DOHH2 (cell line): ENCODE results near the gene PAGE2B.

Experiments used
- H3F3A ChIP-seq: fragments of 200-600 bp; sonication (generic), shearing (Covaris generic); 2 replicates; pipeline ENCODE4 v1.6.0; 2016; ENCODE audit warnings: antibody characterized with exemption, mild to moderate bottlenecking; ENCODE audit not compliant: control insufficient read depth, insufficient read depth
- H3K27ac ChIP-seq: fragments of 200-600 bp; sonication (generic); 2 replicates; pipeline ENCODE4 v1.5.1; 2014; ENCODE audit warnings: low read depth, mild to moderate bottlenecking, low read length, moderate library complexity
- H3K27me3 ChIP-seq: fragments of 200-600 bp; sonication (generic); 2 replicates; pipeline ENCODE4 v1.6.1; 2014; ENCODE audit warnings: mild to moderate bottlenecking, low read length, mixed read lengths; ENCODE audit not compliant: control insufficient read depth
- H3K36me3 ChIP-seq: fragments of 200-600 bp; sonication (generic); 2 replicates; pipeline ENCODE4 v1.6.1; 2014; ENCODE audit warnings: mild to moderate bottlenecking, low read length, moderate library complexity, mixed read lengths; ENCODE audit not compliant: control insufficient read depth
- H3K4me1 ChIP-seq: fragments of 200-600 bp; sonication (generic); 2 replicates; pipeline ENCODE4 v1.6.1; 2014; ENCODE audit warnings: mild to moderate bottlenecking, low read length, mixed read lengths; ENCODE audit not compliant: control insufficient read depth
- H3K4me2 ChIP-seq: fragments of 200-600 bp; sonication (generic); 2 replicates; pipeline ENCODE4 v1.6.0; 2014; ENCODE audit warnings: mild to moderate bottlenecking, low read length, moderate library complexity
- H3K4me3 ChIP-seq: fragments of 200-600 bp; sonication (generic); 2 replicates; pipeline ENCODE4 v1.5.1; 2014; ENCODE audit warnings: mild to moderate bottlenecking, low read length, mixed read lengths
- H3K79me2 ChIP-seq: fragments of 200-600 bp; sonication (generic); 2 replicates; pipeline ENCODE4 v1.6.1; 2014; ENCODE audit warnings: mild to moderate bottlenecking, low read length, mixed read lengths; ENCODE audit not compliant: control insufficient read depth
- H3K9me2 ChIP-seq: fragments of 200-600 bp; sonication (generic); replicated peaks from 2 replicates; pipeline ENCODE4 v1.6.1; 2014; ENCODE audit warnings: mild to moderate bottlenecking, low read length, mixed read lengths; ENCODE audit not compliant: control insufficient read depth
- H3K9me3 ChIP-seq: fragments of 200-600 bp; sonication (generic); 2 replicates; pipeline ENCODE4 v1.6.1; 2014; ENCODE audit warnings: antibody characterized with exemption, low read length, mixed read lengths; ENCODE audit not compliant: control insufficient read depth, insufficient read depth
- H4K20me1 ChIP-seq: fragments of 200-600 bp; sonication (generic); 2 replicates; pipeline ENCODE4 v1.6.0; 2014; ENCODE audit warnings: low read depth, mild to moderate bottlenecking, antibody characterized with exemption, low read length, moderate library complexity; ENCODE audit not compliant: control insufficient read depth, insufficient read depth
- EZH2phosphoT487 ChIP-seq: fragments of 200-600 bp; sonication (generic); IDR thresholded peaks from 2 replicates; pipeline ENCODE4 v1.6.1; 2017; ENCODE audit warnings: borderline replicate concordance, mild to moderate bottlenecking, antibody characterized with exemption, low read length, moderate library complexity, mixed read lengths
- TF ChIP-seq, protein P1 (sequence below): fragments of 200-600 bp; sonication (generic); IDR thresholded peaks from one replicate; pipeline ENCODE4 v1.5.1; 2014; ENCODE audit warnings: antibody characterized with exemption, mild to moderate bottlenecking, low read depth, low read length; ENCODE audit not compliant: poor library complexity, severe bottlenecking

PAGE2B gene

DNA sequence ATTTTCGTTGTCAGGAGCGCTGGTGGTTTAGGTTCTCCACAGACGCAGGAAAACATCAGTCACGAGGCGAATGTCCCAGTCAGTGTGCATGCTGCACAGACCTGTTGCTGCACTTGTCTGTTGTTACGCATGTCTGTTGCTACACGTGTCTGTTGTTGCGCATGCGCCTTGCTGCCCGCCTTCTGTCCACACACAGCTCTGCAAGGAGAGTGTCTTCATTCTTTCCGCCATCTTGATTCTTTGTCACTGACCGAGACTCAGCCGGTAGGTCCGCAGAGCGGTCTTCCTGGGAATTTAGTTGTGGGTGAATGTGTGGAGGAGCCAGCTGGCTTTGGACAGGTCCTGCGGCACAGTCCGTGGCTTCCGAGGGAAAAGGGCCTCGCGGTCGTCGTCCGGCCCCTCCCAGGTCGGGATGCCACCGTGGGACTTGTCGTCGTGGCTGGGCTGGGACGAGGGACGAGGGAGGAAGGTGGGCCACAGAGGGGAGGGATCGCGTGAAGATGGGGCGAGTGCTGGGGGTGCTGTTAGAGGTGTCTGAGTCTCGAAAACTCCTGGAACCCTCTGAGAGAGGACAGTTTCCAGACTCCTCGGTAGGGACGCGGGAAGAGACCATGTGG is at the start of gene PAGE2B:
Gene PAGE2B, plus strand, starts transcription at position 180 of the 617 bp plus-strand sequence. CDS start 1,012 bp downstream, outside the sequence.
- H3F3A ChIP-seq: no peaks in the 10 kb centered on the region
- no peaks in the 10 kb centered on the region for H4K20me1 ChIP-seq
- H3K79me2 ChIP-seq: no peaks in the 10 kb centered on the region
- H3K4me2 ChIP-seq: no peak within 1 kb of the TSS
- TF ChIP-seq, protein P1, sequence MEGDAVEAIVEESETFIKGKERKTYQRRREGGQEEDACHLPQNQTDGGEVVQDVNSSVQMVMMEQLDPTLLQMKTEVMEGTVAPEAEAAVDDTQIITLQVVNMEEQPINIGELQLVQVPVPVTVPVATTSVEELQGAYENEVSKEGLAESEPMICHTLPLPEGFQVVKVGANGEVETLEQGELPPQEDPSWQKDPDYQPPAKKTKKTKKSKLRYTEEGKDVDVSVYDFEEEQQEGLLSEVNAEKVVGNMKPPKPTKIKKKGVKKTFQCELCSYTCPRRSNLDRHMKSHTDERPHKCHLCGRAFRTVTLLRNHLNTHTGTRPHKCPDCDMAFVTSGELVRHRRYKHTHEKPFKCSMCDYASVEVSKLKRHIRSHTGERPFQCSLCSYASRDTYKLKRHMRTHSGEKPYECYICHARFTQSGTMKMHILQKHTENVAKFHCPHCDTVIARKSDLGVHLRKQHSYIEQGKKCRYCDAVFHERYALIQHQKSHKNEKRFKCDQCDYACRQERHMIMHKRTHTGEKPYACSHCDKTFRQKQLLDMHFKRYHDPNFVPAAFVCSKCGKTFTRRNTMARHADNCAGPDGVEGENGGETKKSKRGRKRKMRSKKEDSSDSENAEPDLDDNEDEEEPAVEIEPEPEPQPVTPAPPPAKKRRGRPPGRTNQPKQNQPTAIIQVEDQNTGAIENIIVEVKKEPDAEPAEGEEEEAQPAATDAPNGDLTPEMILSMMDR: no peak
- TF ChIP-seq EZH2phosphoT487: no peak
- H3K36me3 ChIP-seq: no peaks in the 10 kb centered on the region
- H3K27ac ChIP-seq: no peak within 1 kb of the TSS
- no peak within 1 kb of the TSS for H3K4me3 ChIP-seq
- no peaks in the 10 kb centered on the region for H3K9me3 ChIP-seq
- no peaks in the 10 kb centered on the region for H3K4me1 ChIP-seq
- H3K27me3 ChIP-seq: no peaks in the 10 kb centered on the region
- H3K9me2 ChIP-seq: no peaks in the 10 kb centered on the region

DNA sequence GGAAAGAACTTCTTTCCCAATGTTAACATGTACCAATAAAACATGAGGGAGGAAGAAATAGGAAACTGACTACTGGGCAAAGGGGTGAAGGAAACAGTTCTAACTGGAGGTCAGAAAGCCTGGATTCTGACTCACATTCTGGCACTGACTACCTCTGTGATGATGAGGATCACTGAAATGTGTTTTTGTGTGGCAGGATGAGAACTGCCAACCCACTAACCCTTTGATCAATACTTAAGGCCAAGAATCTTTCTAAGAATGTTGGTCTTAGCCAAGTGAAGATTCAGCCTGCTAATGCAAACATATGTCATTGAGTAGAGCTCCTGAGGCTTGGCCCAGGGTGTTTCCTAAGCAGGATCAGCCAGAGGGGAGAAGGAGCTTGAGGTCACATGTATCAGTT is 48.7 kb upstream of the PAGE2B start:
- H4K20me1 ChIP-seq: no peaks in the 10 kb centered on the region
- no peaks in the 10 kb centered on the region for H3K9me3 ChIP-seq
- H3K27me3 ChIP-seq: no peaks in the 10 kb centered on the region
- no peaks in the 10 kb centered on the region for H3K36me3 ChIP-seq
- no peaks in the 10 kb centered on the region for H3K9me2 ChIP-seq
- TF ChIP-seq, protein P1: no peak
- TF ChIP-seq EZH2phosphoT487: no peak
- no peaks in the 10 kb centered on the region for H3F3A ChIP-seq
- no peak overlapping the region for H3K27ac ChIP-seq
- no peak overlapping the region for H3K4me3 ChIP-seq
- H3K79me2 ChIP-seq: no peaks in the 10 kb centered on the region
- no peak overlapping the region for H3K4me2 ChIP-seq
- H3K4me1 ChIP-seq: no peaks in the 10 kb centered on the region

DNA sequence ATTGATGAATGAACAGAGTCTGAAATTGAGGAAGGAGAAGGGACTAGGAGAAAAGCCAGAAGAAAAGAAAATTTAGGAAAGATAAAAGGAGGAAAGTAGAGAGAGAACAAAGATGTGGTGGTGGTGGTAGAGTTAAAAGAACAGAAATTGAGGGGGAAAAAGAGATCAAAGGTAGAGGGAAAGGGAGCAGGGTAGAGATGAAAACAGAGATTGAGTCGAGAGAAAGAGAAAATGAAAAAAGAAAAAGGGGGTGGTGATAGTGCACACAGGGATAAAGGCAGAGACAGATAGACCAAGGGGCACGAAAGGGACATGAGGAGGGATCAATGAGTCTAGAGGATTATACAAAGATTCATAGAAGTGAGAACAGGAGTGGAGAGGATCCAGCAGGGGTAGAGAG is 48.0 kb upstream of the PAGE2B start:
- Histone ChIP-seq H3K4me1 (no peaks in the 10 kb centered on the region), H3K4me3 (no peak overlapping the region), H3K27me3 (no peaks in the 10 kb centered on the region), H3K79me2 (no peaks in the 10 kb centered on the region), H3K4me2 (no peak overlapping the region), H3K27ac (no peak overlapping the region), H4K20me1 (no peaks in the 10 kb centered on the region), H3F3A (no peaks in the 10 kb centered on the region), H3K9me2 (no peaks in the 10 kb centered on the region), H3K9me3 (no peaks in the 10 kb centered on the region), H3K36me3 (no peaks in the 10 kb centered on the region)
- no peak for TF ChIP-seq EZH2phosphoT487
- TF ChIP-seq, protein P1: no peak
